HG02642 (cell line): ENCODE measurements around the gene PPP1R9B.

Experiments used
- ATAC-seq: cut with Tn5 transposase; IDR thresholded peaks from one replicate; pipeline ENCODE4 v1.9.1; 2021; ENCODE audit warnings: mild to moderate bottlenecking; ENCODE audit not compliant: unreplicated experiment, poor library complexity

The PPP1R9B gene

DNA sequence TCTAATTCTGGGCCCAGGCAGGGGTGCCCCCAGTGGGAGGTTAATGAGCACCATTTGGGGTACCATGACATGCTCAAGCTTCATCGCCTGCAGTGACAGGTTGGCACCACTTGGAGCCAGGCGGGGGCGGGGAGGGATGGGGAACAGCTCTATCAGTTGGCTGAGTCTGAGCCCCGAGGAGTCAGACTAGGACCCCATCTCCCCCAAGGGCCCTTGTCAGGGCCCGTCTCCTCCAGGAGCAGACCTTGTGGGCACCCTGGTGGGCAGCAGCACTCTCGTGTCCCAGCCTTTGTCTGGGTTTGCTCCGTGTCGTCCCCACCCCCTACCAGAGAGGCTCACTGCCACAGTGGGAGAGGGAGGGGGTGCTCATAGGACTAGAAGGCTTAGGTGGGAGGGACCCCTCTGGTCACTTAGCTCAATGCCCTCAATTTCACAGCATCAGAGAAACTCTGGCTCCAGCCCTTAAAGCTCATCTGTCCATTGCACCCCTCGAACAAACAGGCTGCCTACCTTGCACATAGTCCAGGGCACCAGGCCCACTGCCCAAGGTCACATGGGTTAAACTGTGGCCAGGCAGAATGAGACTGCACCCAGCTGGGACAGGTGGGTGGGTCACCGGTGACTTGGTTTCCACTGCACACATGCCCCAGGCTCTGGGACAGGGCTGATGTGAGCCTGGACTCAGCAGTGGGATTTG lies 4.1 kb downstream of the PPP1R9B start:
- ATAC-seq, result no peak

DNA sequence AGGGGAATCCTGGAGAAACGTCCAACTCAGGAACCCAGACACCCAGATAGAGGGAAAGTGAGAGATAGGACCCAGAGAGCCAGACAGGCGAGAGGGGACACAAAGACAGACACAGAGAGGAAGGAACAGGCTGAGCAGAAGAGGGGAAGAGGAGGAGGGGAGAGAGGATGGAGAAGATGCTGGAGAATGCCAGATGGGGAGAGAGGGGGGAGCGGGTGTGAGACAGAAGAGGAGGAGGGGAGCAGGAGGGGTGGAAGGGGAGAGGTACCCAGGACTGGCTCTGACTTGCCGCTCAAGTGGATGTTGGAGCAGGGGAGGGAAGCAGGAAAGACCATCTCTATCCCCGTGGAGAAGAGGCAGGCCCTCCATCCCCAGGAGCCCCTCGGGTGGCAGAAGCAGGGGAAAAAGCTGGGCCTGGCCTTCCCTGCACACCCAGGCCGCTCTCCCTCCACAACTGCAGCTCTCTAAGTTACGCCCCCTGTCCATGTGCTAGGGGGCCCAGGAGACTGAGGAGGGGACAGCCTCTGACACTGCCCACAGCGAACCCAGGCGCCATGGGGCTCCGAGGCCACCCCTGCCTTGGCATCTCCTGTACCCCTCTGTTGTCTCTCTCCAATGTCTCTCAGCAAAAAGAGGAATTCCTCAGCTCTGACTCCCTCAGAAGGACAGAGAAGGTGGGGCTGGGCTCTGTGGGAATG lies 4.8 kb downstream of the PPP1R9B start:
- no peak for ATAC-seq

DNA sequence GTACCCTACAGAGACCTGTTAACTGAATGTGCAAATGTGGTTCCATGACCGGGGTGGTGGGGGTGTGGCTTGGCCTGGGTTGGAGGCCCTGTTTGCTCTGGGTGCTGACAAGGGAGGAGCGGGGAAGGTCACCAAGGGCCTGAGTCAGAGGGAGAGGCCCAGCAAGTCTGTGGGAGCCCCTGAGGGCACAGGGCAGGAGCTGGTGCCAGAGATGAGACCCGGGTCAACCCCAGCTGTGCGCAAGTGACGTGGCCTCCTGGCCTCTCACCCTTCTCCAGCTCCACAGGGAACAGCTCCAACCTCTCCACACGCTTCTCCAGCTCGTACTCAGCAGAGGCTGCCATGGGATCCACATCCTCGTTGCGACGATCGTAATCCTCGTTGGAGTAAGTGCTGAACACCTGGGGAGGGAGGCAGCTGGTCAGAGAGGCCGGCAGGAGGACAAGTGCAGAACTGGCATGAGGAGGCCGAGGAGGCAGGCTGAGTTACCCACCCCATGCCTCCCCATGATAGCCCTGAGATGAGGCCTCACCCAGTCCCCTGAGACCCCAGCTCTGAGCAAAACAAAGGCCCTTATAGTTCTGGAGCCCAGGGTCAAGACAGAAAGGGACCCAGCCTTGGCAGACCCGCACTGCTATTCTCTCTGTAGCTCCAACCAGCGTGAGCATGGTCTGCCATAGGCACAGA lies 5.5 kb downstream of the PPP1R9B start:
- ATAC-seq, result no peak

DNA sequence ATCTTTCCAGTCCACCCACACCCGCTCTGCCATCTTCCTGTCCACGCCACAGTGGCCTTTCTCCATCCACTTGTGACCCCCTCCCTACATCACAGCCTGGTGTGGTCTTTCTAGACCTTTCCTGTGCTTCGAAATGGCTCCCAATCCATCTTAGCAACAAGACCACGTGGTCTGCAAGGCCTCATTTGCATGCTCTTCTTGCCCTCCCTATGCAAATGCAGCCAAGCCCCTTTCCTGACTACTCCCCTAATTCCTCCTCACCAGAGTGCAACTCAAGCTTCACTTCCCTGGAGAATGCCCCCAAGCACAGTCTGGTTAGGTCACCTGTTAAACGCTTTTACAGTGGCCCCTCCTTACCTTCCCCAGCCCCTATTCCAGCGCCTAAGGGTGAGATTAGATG lies 6.1 kb downstream of the PPP1R9B start:
- ATAC-seq, result no peak

DNA sequence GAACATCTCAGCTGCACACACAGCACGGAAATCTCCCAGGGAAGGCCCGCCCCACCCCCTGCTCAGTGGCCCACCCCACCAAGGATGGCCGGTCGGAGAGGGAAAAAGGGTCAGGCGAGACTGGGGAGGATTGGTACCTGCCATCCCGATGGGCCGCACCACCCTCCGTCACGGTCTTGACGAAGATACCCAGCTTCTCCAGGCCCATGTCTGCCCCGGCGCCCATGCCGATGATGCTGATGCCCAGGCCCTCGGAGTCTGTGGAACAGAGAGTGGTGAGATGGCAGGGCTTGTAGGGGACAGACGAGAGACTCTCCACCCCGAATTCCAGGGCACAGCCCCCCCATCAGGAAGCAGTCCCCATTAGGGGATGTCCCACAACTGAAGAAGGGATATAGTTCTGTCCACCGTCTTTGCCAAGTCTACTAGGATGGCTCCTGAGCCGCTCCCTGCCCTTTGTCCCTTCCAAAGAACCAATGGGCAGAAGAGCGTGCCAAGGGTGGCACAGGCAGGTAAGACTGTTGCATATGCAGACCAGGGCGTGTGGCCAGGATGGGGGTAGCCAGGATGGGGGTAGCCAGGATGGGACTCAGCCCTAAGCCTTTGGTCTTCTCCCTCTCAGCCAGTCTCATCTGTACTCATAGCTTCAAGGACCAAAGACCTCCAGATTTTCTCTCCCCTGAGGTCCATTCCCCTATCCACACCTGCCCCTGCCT lies 6.9 kb downstream of the PPP1R9B start:
- ATAC-seq, result no peak

DNA sequence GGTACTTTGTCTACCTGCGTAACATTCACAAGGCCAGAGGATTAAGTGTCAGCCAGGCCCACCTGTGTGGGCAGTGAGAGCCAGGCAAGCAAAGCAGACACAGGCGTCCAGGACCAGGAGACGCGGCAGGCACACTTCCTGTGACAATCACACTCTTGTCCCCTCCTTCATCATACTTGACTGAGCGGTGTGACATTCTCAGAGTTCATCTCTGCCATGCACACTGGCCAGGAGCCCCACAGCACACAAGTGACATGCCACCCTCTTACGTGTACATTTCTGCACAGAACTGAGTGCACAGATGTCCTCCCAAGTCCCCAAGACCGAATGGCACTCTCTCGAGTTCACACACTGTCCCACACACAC lies 8.7 kb downstream of the PPP1R9B start:
- ATAC-seq, result no peak

DNA sequence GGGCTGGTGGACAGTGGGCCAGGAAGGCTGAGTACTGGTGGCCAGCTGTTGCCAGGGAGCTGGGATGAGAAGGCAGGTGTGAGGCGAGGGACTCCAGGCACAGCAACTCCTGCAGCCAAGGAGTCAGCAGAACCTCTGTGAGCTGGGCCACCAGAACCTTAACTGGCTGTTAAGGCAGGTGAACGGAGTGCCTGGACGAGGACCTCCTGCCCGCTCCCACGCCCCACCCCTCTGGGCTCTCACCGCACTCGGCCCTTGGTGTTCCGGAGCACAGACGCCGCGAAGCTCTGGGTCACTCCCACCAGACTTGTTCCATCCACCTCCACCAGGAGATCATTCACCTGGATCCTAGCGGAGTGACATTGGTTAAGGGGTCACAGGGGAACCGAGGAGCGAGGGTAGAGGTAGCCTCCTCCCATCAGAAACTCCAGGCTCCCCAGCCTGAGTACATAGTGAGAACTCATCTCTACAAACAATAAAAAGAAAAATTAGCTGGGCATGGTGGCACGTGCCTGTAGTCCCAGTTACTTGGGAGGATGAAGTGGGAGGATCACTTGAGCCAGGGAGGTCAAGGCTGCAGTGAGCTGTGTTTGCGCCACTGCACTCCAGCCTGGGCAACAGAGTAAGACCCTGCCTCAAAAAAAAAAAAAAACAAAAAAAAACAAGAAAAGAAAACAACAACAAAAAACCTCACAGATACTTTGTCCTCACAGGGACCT lies 9.3 kb downstream of the PPP1R9B start:
- no peak for ATAC-seq

DNA sequence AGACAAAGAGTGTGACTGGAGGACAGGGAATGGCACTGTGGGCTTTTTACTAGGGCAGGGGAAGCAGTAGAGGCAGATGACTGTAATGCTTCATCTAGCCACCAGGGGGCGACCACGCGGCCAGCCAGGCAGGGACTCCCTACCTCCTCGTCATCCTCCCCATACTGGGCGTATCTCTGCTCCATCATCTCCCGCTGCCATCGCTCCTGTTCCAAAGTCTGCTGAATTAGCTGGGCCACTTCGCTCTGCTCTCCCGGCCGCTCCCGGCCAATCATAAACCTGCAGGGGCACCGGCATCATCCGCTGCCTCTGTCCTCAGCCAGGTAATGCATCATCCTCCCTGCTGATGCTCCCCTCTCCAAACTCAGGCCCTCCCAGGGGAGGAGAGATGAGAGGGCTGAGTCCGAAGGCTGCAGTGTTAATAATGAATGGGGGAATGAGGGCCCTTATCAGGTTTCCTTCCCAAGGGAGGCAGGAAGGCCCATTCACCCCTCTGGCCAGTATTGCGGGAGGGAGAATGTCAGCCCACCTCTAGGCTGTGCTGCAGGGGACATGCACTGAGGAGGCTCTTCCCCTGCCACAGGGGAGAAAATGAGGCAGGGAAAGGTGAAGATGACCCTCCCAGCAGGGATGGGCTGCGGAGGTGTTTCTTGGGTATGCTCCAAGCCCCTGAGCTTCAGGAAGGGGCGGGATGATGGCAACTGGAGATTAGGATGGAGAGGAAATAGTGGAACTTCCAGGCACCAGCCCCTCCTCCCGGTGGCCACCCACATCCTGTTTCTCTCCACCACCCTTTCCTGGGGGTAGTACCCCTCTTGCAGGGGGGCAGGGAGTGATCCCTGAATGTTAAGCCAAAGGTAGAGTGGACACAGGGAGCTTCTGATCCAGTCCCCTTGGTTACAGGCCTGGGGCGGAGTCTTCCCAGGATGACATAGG lies 10.3 kb downstream of the PPP1R9B start:
- no peak for ATAC-seq

DNA sequence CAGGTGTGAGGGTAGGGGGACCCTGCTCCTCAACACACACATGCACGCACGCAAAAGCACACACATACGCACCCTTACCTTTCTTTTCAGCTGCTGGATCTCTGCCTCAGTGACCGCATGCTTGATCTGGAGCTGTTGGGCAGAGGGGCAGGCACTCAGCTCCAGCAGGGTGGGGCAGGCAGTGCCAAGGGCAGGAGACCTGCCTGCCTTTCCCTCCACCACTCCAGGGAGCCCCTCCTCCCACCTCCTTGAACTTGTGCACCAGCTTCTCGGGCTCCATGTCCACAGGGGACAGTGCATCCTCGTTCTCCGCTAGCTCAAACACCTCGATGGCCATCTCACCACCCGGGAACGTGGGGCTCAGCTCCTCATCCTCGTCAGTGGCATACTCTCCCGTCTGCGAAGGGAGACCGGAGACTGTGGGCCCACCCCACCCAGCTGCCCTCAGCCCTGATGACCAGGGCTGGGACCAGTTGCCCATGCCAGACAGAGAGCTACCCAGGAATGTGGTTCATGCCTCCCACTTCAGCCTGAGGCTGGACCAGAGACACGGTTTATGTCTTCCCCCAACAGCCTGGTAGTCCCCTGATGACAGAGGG lies 11.2 kb downstream of the PPP1R9B start:
- no peak for ATAC-seq

DNA sequence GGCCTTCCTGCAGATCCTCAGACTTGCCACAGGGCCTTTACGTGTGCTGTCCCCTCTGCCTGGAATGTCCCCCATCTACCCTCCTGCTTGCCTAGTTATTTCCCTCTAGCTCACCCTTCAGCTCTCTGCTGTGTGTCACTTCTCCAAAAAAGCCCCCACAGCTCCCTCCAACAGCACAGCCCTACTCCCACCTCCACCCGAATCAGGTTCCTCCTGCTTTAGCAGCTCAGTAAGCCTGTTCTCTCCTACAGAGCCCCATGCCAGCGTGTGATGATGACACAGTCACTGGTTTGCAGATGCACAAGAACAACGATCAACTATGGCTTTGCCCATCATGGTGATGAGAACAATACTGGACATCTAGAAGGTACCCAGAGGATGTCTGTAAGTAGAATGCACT lies 13.4 kb downstream of the PPP1R9B start:
- no peak for ATAC-seq

DNA sequence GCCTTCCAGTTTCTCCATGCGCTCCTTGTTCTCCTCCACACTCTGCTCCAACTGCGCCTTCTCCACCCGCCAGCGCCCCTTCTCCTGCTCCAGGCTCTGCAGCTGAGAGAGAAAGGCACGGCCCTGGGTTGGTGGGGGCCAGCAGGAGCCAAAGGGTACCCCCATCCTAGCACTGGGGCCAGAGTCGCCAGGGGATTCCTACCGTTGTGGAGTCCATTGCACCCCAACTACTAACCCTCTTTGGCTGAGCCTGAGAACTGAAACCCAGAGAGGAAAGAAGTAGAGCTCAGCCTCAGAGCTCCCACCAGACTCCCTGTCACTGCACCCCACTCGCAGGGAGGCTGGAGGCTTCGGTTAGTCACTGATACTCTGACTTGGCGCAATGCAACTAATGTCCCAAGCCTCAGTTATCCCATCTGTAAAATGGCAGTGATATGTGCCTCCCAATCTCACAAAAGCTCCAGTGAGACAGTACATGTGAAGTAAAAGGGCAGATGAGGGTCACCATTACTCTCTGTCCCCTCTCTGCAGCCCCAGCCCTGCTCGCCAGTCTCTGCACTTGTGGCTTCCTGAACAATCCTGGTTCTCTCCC lies 14.3 kb downstream of the PPP1R9B start:
- ATAC-seq, result no peak

DNA sequence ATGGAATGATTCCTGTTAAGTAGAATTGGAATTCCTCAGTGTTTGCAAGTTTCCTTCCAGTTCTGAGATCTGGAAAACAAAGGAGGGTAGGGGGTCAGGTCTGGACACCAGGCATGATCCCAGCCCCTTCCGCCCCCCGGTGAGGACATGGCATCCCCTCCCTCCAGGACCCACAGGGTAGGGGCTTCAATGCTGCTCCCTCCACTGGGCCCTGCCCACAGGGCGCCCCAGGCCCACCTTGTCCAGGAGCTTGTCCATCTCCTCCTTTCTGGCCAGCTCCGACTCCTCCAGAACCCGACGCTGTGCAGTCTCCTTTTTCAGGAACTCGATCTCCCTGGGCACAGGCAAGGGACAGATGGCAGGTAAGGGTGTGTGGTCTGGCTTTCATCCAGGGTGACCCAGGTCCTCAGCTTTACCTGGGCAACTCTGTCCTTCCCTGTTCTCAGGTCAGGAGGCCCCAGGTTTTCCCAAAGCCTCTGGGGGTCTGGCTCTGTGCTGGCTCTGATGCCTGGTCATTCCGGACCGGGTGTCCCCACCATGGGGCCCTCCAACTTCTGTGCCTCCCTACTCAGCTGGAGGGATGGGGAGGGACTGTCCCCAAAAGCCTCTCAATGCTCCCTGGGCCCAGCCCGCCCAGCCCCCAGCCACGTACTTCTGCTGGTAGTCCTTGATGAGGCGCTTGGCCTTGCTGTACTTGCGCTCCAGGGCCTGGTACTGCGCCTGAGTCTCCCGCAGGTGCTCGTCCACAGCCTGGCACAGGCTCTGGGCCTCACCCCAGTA lies 15.0 kb downstream of the PPP1R9B start:
- ATAC-seq, result no peak

DNA sequence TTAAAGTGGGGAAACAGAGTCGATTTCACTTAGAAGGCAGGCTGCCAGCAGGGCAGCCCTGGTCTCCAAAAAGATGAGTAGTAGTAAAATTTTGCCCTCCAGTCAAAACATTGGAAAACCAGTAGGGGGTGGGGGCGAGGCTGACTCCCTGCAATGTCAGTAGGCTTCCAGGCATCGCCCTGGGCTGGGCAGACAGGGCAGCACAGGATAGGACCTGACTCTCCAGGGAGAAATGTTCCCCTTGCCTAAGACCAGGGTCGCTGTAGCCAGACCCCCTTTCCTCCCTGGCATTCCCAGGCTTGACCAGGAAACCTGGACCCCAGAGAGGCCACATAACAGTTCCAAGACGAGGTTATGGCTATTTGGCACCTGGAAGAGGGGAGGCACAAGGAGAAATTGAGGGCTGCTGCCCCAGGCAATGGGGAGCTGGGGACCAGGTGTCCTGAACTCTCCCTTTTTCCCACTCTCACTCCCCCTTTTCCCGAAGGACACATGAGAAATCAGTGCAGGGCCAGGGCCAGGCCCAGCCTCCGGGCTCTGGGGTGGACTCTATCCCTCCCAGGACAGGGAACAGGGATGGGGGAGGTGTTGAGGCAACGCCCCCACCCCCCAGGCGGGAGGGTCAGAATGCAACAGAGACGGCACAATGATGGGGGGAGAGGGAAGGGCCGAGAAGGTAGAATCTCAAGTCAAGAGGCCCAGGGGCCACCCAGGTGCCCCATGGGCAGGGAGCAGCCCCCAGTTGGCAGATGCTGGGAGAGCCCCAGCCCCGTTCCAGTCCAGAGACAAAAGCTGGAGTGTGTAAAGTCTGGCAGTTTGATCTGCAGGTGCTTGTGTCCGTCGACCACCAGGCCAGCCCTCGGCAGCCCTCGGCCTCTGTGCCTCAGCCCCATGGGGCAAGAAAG lies 16.0 kb downstream of the PPP1R9B start:
- no peak for ATAC-seq

DNA sequence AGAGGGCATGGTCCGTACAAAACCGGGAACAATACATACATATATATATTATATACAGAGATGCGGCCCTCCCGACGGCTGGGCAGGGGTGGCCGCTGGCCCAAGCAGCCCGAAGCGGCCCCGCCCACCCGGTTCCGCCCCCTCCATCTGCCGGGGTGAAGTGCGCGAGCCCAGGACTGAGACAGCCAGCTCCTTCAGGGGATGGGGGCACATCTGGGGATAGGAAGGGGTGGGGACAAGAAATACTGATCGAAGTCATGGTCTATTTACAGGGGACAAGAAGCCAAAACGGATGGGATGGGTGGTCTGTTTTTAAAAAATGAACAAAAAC lies 16.7 kb downstream of the PPP1R9B start:
- no peak for ATAC-seq

DNA sequence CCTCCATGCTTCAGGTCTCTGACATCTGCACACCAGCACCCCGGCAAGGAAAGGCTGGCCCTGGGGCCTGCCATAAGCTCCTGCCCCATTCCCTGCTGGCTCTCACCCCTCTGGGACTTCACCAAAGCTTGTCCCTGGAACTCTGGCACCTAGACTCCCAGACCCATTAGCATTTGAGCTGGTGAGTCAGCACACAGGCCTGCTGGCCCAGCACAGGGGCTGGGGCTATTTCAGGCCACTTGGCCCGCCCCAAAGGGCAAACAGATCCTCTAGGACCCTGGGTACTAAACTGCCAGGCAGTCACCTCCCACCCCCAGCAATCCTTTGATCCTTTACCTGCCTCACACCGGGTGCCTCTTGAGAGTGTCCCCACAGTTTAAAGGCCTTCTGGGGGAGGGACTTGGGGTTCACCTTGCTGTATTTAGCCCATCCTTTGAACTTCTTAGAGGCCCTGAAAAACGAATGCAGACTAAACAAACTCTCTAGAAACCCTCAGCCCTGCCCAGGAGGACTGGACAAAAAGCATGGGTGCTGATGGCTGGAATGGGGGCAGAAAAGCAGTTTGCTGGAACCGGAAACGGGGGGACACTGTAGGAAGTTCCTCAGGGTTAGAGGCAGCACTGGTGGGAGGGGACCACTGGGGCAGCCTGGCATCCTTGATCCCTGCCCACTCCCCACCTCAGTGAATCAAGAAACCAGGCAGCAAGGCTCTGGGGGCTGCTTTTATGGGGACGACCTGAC lies 17.3 kb downstream of the PPP1R9B start:
- no peak for ATAC-seq

DNA sequence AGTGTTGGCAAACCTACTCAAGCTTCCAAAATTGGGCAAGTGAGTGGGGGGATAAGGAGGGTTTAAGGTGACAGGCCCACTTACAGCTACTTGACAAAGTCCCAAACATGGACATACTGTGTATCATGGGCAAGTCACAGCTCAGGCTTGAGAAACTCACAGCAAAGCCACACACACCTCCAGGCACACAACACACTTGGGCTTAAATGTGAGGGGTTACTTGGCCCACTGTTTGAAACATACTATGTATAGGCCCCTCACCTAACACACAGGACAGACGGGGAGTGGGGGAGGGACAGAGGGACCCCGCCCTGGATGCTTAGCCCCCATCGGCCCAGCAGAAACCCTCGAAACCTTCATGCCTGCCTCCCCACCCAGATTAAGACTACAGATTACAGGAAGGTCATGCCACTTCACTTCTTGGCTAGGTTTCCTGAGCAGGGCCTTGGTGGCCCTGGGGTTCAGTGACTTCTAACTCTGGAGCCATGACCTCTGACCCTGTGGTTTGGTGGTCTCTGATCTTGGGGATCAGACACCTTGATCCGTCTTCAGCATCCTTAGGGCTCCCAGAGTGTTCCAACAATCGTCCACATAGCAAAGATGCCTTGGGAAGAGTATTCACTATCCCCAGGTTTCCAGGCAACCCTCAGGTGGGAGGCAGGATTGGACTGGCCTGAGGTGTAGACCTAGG lies 18.2 kb downstream of the PPP1R9B start:
- ATAC-seq, result no peak
